AG04449 (cell line): ENCODE measurements around the gene DUSP5.
A peak's percentile ranks its signal among the peaks of the same experiment; 100 is the strongest.

Source experiments
- CTCF ChIA-PET: fragments of 350-600 bp; formaldehyde crosslinking; extraction: SDS; loops from one replicate; lab custom pipeline; 2021; ENCODE audit warnings: antibody characterized with exemption; lab: Yijun Ruan, JAX
- POLR2A ChIA-PET: fragments of 400-600, 350-600 bp; formaldehyde crosslinking; extraction: SDS; loops from one replicate; lab custom pipeline; 2020; ENCODE audit warnings: antibody characterized with exemption, inconsistent platforms; lab: Yijun Ruan, JAX
- DNase-seq: peaks from one replicate; pipeline ENCODE4 v3.0.0-alpha.2; 2010; ENCODE audit warnings: low read depth, low spot score
- H3K4me3 ChIP-seq: 2 replicates; pipeline ENCODE4 v1.5.1; 2011; ENCODE audit warnings: low read depth, mild to moderate bottlenecking, control low read depth, low read length
- TF ChIP-seq, protein P1 (sequence below): IDR thresholded peaks from one replicate; pipeline ENCODE4 v1.5.1; 2011; ENCODE audit warnings: mild to moderate bottlenecking, moderate library complexity, low read length, control low read depth, inconsistent platforms; ENCODE audit not compliant: insufficient read depth; ENCODE audit errors: missing control alignments

Gene DUSP5

DNA sequence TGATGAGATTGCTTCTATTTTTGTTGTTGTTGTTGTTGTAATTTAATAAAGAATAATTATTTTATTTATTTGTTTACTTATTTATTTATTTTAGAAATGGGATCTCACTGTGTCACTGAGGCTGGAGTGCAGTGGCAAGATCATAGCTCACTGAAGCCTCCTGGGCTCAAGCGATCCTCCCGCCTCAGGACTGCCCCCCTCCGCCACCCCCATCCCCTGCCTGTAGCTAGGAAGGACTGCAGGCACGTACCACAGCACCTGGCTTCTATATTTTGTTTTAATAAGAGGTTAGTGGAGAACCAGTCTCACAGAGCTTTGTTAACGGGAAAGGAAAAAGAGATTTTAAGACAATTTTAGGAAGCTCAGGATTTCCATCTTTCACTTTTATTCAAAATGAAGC lies 50.3 kb downstream of the DUSP5 start:
- ChIA-PET CTCF (interaction anchor here (1.0 to 8.2 kb wide), 15 partner anchors 8 to 410 kb away, joined by 3 to 144 read pairs (median 6); partner anchors contain the start of genes MXI1, SMC3 and SMNDC1), POLR2A (no interaction called here)
- no peak overlapping the region for H3K4me3 ChIP-seq
- DNase-seq: no peak
- TF ChIP-seq, protein P1, sequence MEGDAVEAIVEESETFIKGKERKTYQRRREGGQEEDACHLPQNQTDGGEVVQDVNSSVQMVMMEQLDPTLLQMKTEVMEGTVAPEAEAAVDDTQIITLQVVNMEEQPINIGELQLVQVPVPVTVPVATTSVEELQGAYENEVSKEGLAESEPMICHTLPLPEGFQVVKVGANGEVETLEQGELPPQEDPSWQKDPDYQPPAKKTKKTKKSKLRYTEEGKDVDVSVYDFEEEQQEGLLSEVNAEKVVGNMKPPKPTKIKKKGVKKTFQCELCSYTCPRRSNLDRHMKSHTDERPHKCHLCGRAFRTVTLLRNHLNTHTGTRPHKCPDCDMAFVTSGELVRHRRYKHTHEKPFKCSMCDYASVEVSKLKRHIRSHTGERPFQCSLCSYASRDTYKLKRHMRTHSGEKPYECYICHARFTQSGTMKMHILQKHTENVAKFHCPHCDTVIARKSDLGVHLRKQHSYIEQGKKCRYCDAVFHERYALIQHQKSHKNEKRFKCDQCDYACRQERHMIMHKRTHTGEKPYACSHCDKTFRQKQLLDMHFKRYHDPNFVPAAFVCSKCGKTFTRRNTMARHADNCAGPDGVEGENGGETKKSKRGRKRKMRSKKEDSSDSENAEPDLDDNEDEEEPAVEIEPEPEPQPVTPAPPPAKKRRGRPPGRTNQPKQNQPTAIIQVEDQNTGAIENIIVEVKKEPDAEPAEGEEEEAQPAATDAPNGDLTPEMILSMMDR: no peak

DNA sequence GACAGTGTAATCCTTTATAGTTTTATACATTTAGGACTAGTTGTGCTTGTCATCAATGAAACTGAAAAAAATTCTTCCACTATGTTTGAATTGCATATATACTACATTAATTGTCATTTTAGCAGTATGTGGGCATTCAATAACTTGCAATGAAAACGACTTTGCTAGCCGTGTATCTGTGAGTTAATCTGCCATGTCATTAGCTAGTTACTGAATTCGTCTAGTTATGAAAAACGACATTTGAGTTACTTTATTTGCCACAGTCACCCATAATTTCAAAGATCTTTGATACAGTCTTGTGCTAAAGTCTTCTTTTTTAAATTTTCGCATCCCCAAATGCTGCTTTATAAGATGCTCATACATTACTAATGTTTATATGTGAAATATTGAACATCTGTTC lies 51.5 kb downstream of the DUSP5 start:
- POLR2A ChIA-PET: no interaction called here
- H3K4me3 ChIP-seq: no peak overlapping the region
- DNase-seq: no peak
- CTCF ChIA-PET: interaction anchor here (0.8 to 8.2 kb wide), 19 partner anchors 8 to 342 kb away, joined by 3 to 144 read pairs (median 5); partner anchors contain the start of genes MXI1, SMC3 and SMNDC1
- TF ChIP-seq, protein P1: no peak

DNA sequence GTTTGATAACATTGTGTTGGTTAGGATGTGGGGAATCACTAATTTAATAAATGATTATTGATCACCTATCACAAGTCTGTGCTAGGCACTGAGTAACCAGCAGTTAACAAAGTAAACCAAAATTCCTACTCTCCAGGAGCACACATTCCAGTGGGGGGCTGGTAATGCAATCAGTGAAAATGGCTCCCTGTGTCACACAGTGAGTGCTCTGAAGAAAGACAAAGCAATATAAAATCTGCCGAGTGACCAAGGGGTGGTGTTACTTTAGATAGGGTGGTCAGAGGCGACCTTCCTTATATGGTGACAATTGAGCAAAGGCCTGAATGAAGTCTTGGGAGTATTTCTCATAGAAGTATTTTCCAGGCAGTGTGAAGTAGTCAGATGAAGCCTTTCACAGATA lies 56.2 kb downstream of the DUSP5 start:
- ChIA-PET CTCF (interaction anchor here (1.2 to 1.9 kb wide), 2 partner anchors 10 to 248 kb away, joined by 3 to 8 read pairs; no protein-coding TSS in a partner anchor), POLR2A (no interaction called here)
- TF ChIP-seq, protein P1: no peak
- no peak for DNase-seq
- no peak overlapping the region for H3K4me3 ChIP-seq

DNA sequence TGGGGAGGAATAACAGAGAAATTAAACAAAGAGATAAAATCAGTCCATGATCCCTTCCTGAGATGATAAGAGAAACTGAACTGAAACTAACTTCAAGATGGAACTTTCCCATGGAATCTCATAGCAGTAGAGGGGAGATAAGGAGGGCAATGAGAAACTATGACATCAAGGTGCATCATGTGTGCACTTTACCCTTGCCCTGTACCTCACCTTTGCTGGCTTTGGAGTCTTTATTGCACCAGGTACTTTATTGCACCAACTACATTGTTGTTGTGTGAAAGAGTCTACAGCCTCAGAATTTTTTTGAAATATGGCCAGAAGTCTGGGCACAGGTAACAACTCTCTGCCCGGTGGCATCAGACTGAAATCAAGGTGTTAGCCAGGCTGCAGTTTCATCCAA lies 58.6 kb downstream of the DUSP5 start:
- DNase-seq: no peak
- CTCF ChIA-PET: no interaction called here
- H3K4me3 ChIP-seq: no peak overlapping the region
- POLR2A ChIA-PET: no interaction called here
- TF ChIP-seq, protein P1: no peak

DNA sequence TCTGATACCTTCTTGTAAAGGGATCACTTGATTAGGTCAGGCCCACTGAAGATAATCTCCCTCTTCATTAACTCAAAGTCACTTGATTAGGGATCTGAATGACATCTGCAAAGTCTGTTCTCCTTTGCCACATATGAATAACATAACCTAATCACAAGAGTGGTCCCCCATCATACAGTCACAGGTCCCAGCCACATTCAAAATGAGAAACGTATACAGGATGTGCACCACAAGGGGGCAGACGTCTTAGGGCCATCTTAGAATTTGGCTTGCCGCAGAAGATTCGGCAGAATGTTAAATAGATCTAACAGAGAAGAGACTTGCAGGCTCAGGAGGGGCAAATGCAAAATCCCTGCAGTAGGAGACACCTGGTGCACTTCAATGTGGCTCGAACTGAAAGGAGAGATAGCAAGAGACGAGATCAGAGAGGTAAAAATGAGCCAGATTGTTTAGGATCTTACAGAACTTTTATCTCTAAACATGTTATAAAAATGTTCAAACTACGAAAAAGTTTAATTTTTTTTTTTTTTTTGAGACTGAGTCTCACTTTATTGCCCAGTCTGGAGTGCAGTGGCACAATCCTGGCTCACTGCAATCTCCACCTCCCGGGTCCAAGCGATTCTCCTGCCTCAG lies 59.4 kb downstream of the DUSP5 start:
- DNase-seq: no peak
- ChIA-PET CTCF (interaction anchor here (0.6 to 3.8 kb wide), 3 partner anchors 9 to 234 kb away, joined by 3 to 27 read pairs (median 5); no protein-coding TSS in a partner anchor), POLR2A (no interaction called here)
- TF ChIP-seq, protein P1: peak; percentile 60
- H3K4me3 ChIP-seq: no peak overlapping the region

DNA sequence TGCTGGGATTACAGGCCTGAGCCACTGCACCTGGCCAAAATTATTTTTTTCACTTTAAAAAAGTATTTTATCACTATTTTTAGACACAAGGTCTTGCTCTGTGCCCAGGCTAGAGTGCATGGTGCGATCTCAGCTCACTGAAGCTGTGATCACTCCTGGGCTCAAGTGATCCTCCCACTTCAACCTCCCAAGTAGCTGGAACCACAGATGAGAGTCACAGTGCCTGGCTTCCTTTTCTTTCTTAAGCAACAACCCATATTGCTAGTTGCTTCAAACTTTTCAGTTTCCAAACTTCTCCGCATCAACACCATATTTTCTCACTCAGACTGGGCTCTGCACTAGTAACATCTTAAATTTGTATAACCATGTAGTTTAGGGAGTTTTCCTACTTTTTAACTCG lies 60.3 kb downstream of the DUSP5 start:
- DNase-seq: no peak
- no peak overlapping the region for H3K4me3 ChIP-seq
- CTCF ChIA-PET: interaction anchor here (0.6 to 3.8 kb wide), 5 partner anchors 10 to 253 kb away, joined by 3 to 27 read pairs (median 3); partner anchors contain the start of gene SMNDC1
- POLR2A ChIA-PET: no interaction called here
- TF ChIP-seq, protein P1: no peak
